Skeletal muscle satellite cell (primary cell): Measurements from ENCODE around the gene CSF1R.
A peak's percentile ranks its signal among the peaks of the same experiment; 100 is the strongest.

Source experiments
- H3K27me3 ChIP-seq: 2 replicates; pipeline ENCODE4 v1.7.0; 2013; ENCODE audit warnings: low read length; ENCODE audit not compliant: control insufficient read depth, insufficient read depth
- H3K36me3 ChIP-seq: 2 replicates; pipeline ENCODE4 v1.7.0; 2013; ENCODE audit warnings: mild to moderate bottlenecking, control low read depth, low read length; ENCODE audit not compliant: insufficient read depth
- H3K4me1 ChIP-seq: 2 replicates; pipeline ENCODE4 v1.7.0; 2013; ENCODE audit warnings: low read length; ENCODE audit not compliant: control insufficient read depth, insufficient read depth
- H3K4me2 ChIP-seq: 2 replicates; pipeline ENCODE4 v1.7.0; 2013; ENCODE audit warnings: mild to moderate bottlenecking, low read length
- H3K4me3 ChIP-seq: 2 replicates; pipeline ENCODE4 v1.7.0; 2013; ENCODE audit warnings: low read length
- H3K9ac ChIP-seq: 2 replicates; pipeline ENCODE4 v1.7.0; 2013; ENCODE audit warnings: mild to moderate bottlenecking, low read depth, low read length, moderate library complexity
- H3K9me3 ChIP-seq: replicated peaks from 2 replicates; pipeline ENCODE4 v1.7.0; 2013; ENCODE audit warnings: mild to moderate bottlenecking, control low read depth, low read length

The CSF1R gene

GRCh38 chr5:150075233-150075632 lies 11.1 kb downstream of the CSF1R start:
- Histone ChIP-seq H3K36me3 (no peaks in the 10 kb centered on the region), H3K4me2 (no peak overlapping the region), H3K4me3 (no peak overlapping the region), H3K9me3 (peaks cover 3% of the 10 kb centered on the region), H3K27me3 (peaks cover 27% of the 10 kb centered on the region), H3K4me1 (no peaks in the 10 kb centered on the region), H3K9ac (no peak overlapping the region)

GRCh38 chr5:150073677-150074076 lies 12.7 kb downstream of the CSF1R start:
- H3K4me3 ChIP-seq = no peak overlapping the region
- H3K4me1 ChIP-seq = peaks cover under 1% of the 10 kb centered on the region
- no peak overlapping the region for H3K4me2 ChIP-seq
- H3K27me3 ChIP-seq = peaks cover 27% of the 10 kb centered on the region
- H3K9ac ChIP-seq = no peak overlapping the region
- no peaks in the 10 kb centered on the region for H3K36me3 ChIP-seq
- H3K9me3 ChIP-seq = peaks cover 3% of the 10 kb centered on the region

- Histone ChIP-seq H3K9ac (no peak overlapping the region), H3K4me2 (no peak overlapping the region), H3K4me1 (peaks cover 5% of the 10 kb centered on the region), H3K4me3 (no peak overlapping the region), H3K9me3 (peaks cover 3% of the 10 kb centered on the region), H3K27me3 (peaks cover 27% of the 10 kb centered on the region), H3K36me3 (no peaks in the 10 kb centered on the region)
Observed at GRCh38 chr5:150073086-150073625, 13.2 kb downstream of the CSF1R start.

- Histone ChIP-seq H3K27me3 (peaks cover 11% of the 10 kb centered on the region), H3K4me2 (no peak overlapping the region), H3K4me3 (no peak overlapping the region), H3K9me3 (peaks cover 3% of the 10 kb centered on the region), H3K4me1 (peaks cover 29% of the 10 kb centered on the region), H3K36me3 (no peaks in the 10 kb centered on the region), H3K9ac (no peak overlapping the region)
Observed at GRCh38 chr5:150070821-150071220, 15.5 kb downstream of the CSF1R start.

- Histone ChIP-seq H3K27me3 (peaks cover 2% of the 10 kb centered on the region), H3K4me3 (no peak overlapping the region), H3K36me3 (no peaks in the 10 kb centered on the region), H3K9me3 (peaks cover 3% of the 10 kb centered on the region), H3K4me2 (no peak overlapping the region), H3K4me1 (peaks cover 37% of the 10 kb centered on the region), H3K9ac (no peak overlapping the region)
Observed at GRCh38 chr5:150069672-150070627, 16.4 kb downstream of the CSF1R start.

GRCh38 chr5:150068961-150069645 lies 17.3 kb downstream of the CSF1R start:
- Histone ChIP-seq H3K4me3 (no peak overlapping the region), H3K9ac (no peak overlapping the region)

GRCh38 chr5:150068472-150068871 lies 17.9 kb downstream of the CSF1R start:
- no peak overlapping the region for H3K4me2 ChIP-seq
- H3K4me3 ChIP-seq = no peak overlapping the region
- no peak overlapping the region for H3K9ac ChIP-seq
- no peaks in the 10 kb centered on the region for H3K27me3 ChIP-seq
- peaks cover 45% of the 10 kb centered on the region for H3K4me1 ChIP-seq
- no peaks in the 10 kb centered on the region for H3K36me3 ChIP-seq
- H3K9me3 ChIP-seq = peaks cover 3% of the 10 kb centered on the region

More at GRCh38 chr5:150068961-150069645, 17.3 kb downstream of the CSF1R start:
- Histone ChIP-seq H3K27me3 (no peaks in the 10 kb centered on the region), H3K4me1 (peaks cover 45% of the 10 kb centered on the region), H3K36me3 (no peaks in the 10 kb centered on the region), H3K4me2 (no peak overlapping the region), H3K9me3 (peaks cover 3% of the 10 kb centered on the region)

GRCh38 chr5:150068071-150068470 lies 18.3 kb downstream of the CSF1R start:
- peaks cover 45% of the 10 kb centered on the region for H3K4me1 ChIP-seq
- no peaks in the 10 kb centered on the region for H3K27me3 ChIP-seq
- no peak overlapping the region for H3K9ac ChIP-seq
- no peak overlapping the region for H3K4me3 ChIP-seq
- no peaks in the 10 kb centered on the region for H3K36me3 ChIP-seq
- no peaks in the 10 kb centered on the region for H3K9me3 ChIP-seq
- no peak overlapping the region for H3K4me2 ChIP-seq

- H3K36me3 ChIP-seq = no peaks in the 10 kb centered on the region
Observed at GRCh38 chr5:150067405-150067960, 18.9 kb downstream of the CSF1R start.

GRCh38 chr5:150066901-150067396 lies 19.4 kb downstream of the CSF1R start:
- Histone ChIP-seq H3K9ac (peak overlapping the region; percentile 31), H3K4me1 (peaks cover 45% of the 10 kb centered on the region), H3K4me3 (no peak overlapping the region), H3K27me3 (no peaks in the 10 kb centered on the region), H3K9me3 (no peaks in the 10 kb centered on the region), H3K4me2 (peak overlapping the region; percentile 21), H3K36me3 (no peaks in the 10 kb centered on the region)

More at GRCh38 chr5:150067405-150067960, 18.9 kb downstream of the CSF1R start:
- no peak overlapping the region for H3K9ac ChIP-seq
- no peaks in the 10 kb centered on the region for H3K9me3 ChIP-seq
- peaks cover 45% of the 10 kb centered on the region for H3K4me1 ChIP-seq
- H3K27me3 ChIP-seq = no peaks in the 10 kb centered on the region
- no peak overlapping the region for H3K4me3 ChIP-seq
- H3K4me2 ChIP-seq = no peak overlapping the region

GRCh38 chr5:150066436-150066835 lies 19.9 kb downstream of the CSF1R start:
- peak overlapping the region; percentile 51 for H3K4me2 ChIP-seq
- H3K9ac ChIP-seq = peak overlapping the region; percentile 31
- H3K36me3 ChIP-seq = no peaks in the 10 kb centered on the region
- peaks cover 45% of the 10 kb centered on the region for H3K4me1 ChIP-seq
- H3K4me3 ChIP-seq = no peak overlapping the region
- H3K27me3 ChIP-seq = no peaks in the 10 kb centered on the region
- H3K9me3 ChIP-seq = no peaks in the 10 kb centered on the region
